ENCODE measurements around the gene PPIL6.

Gene PPIL6

GRCh38 chr6:109478222-109478805 is 37.9 kb upstream of the PPIL6 start:
- no peak for DNase-seq
- H3K36me3 ChIP-seq (replicated peaks; ENCODE audit: insufficient read depth, low read length) = peaks cover 13% of the 10 kb centered on the region; the same call in 1 of the 2 replicates
- H3K9ac ChIP-seq (ENCODE audit: low read length) = peak overlapping the region; percentile 27; the same call in 1 of the 2 replicates

GRCh38 chr6:109477725-109478124 is 37.3 kb upstream of the PPIL6 start:
- Histone ChIP-seq H3K27ac (ENCODE audit: low read length) (no peak overlapping the region), H3K9ac (ENCODE audit: low read length) (no peak overlapping the region), H3F3A (ENCODE audit: insufficient read depth, low read length) (no peaks in the 10 kb centered on the region; the same call in 1 of the 2 replicates), H3K4me1 (ENCODE audit: low read length) (peaks cover 35% of the 10 kb centered on the region), H3K9me2 (replicated peaks; ENCODE audit: insufficient read depth, low read length) (no peaks in the 10 kb centered on the region), H3K79me2 (ENCODE audit: low read length) (peaks cover 89% of the 10 kb centered on the region), H2AFZ (ENCODE audit: low read length) (no peak overlapping the region), H3K36me3 (replicated peaks; ENCODE audit: insufficient read depth, low read length) (peaks cover 14% of the 10 kb centered on the region; the same call in 1 of the 2 replicates), H4K20me1 (ENCODE audit: insufficient read depth, low read length) (no peaks in the 10 kb centered on the region), H3K9me3 (replicated peaks; ENCODE audit: insufficient read depth, low read length) (no peaks in the 10 kb centered on the region), H3K4me3 (ENCODE audit: low read length) (no peak overlapping the region), H3K27me3 (replicated peaks; ENCODE audit: insufficient read depth, low read length) (no peaks in the 10 kb centered on the region), H3K4me2 (ENCODE audit: low read depth, low read length) (peak overlapping the region; percentile 89; the same call in 1 of the 2 replicates)
- TF ChIP-seq EZH2 (optimal IDR thresholded peaks at IDR 0.05; ENCODE audit: low read depth, low read length) = no peak
- no peak for TF ChIP-seq EZH2phosphoT487 (IDR thresholded peaks at IDR 0.05; ENCODE audit: low read length)
- TF ChIP-seq CTCF (IDR thresholded peaks at IDR 0.05; ENCODE audit: low read length) = no peak
- no peak for DNase-seq

More at GRCh38 chr6:109478222-109478805, 37.9 kb upstream of the PPIL6 start:
- no peaks in the 10 kb centered on the region for H4K20me1 ChIP-seq (ENCODE audit: insufficient read depth, low read length)
- no peak for TF ChIP-seq EZH2phosphoT487 (IDR thresholded peaks at IDR 0.05; ENCODE audit: low read length)
- no peak for TF ChIP-seq CTCF (IDR thresholded peaks at IDR 0.05; ENCODE audit: low read length)
- TF ChIP-seq EZH2 (optimal IDR thresholded peaks at IDR 0.05; ENCODE audit: low read depth, low read length) = no peak
- H3K27me3 ChIP-seq (replicated peaks; ENCODE audit: insufficient read depth, low read length) = no peaks in the 10 kb centered on the region
- H3K27ac ChIP-seq (ENCODE audit: low read length) = peak overlapping the region; percentile 47; the same call in 1 of the 2 replicates
- H3K4me3 ChIP-seq (ENCODE audit: low read length) = peak overlapping the region; percentile 47
- H2AFZ ChIP-seq (ENCODE audit: low read length) = no peak overlapping the region
- peak overlapping the region; percentile 89 for H3K4me2 ChIP-seq (ENCODE audit: low read depth, low read length)
- H3K9me3 ChIP-seq (replicated peaks; ENCODE audit: insufficient read depth, low read length) = no peaks in the 10 kb centered on the region
- no peaks in the 10 kb centered on the region for H3K9me2 ChIP-seq (replicated peaks; ENCODE audit: insufficient read depth, low read length)
- H3F3A ChIP-seq (ENCODE audit: insufficient read depth, low read length) = no peaks in the 10 kb centered on the region; the same call in 1 of the 2 replicates
- peaks cover 32% of the 10 kb centered on the region for H3K4me1 ChIP-seq (ENCODE audit: low read length)
- peaks cover 84% of the 10 kb centered on the region for H3K79me2 ChIP-seq (ENCODE audit: low read length)

GRCh38 chr6:109477184-109477583 is 36.8 kb upstream of the PPIL6 start:
- Histone ChIP-seq H3F3A (ENCODE audit: insufficient read depth, low read length) (no peaks in the 10 kb centered on the region; the same call in 1 of the 2 replicates), H4K20me1 (ENCODE audit: insufficient read depth, low read length) (no peaks in the 10 kb centered on the region), H3K9me2 (replicated peaks; ENCODE audit: insufficient read depth, low read length) (no peaks in the 10 kb centered on the region), H2AFZ (ENCODE audit: low read length) (no peak overlapping the region), H3K4me2 (ENCODE audit: low read depth, low read length) (peak overlapping the region; percentile 89; the same call in 1 of the 2 replicates), H3K79me2 (ENCODE audit: low read length) (peaks cover 89% of the 10 kb centered on the region), H3K9ac (ENCODE audit: low read length) (no peak overlapping the region), H3K27ac (ENCODE audit: low read length) (no peak overlapping the region), H3K4me1 (ENCODE audit: low read length) (peaks cover 38% of the 10 kb centered on the region), H3K36me3 (replicated peaks; ENCODE audit: insufficient read depth, low read length) (peaks cover 14% of the 10 kb centered on the region; the same call in 1 of the 2 replicates), H3K27me3 (replicated peaks; ENCODE audit: insufficient read depth, low read length) (no peaks in the 10 kb centered on the region), H3K9me3 (replicated peaks; ENCODE audit: insufficient read depth, low read length) (no peaks in the 10 kb centered on the region), H3K4me3 (ENCODE audit: low read length) (no peak overlapping the region)
- no peak for DNase-seq
- TF ChIP-seq EZH2phosphoT487 (IDR thresholded peaks at IDR 0.05; ENCODE audit: low read length) = no peak
- TF ChIP-seq EZH2 (optimal IDR thresholded peaks at IDR 0.05; ENCODE audit: low read depth, low read length) = no peak

GRCh38 chr6:109475625-109476024 is 35.2 kb upstream of the PPIL6 start:
- no peak for DNase-seq
- H2AFZ ChIP-seq (ENCODE audit: low read length) = no peak overlapping the region
- TF ChIP-seq EZH2 (optimal IDR thresholded peaks at IDR 0.05; ENCODE audit: low read depth, low read length) (no peak), EZH2phosphoT487 (IDR thresholded peaks at IDR 0.05; ENCODE audit: low read length) (no peak), CTCF (IDR thresholded peaks at IDR 0.05; ENCODE audit: low read length) (no peak)
- no peaks in the 10 kb centered on the region for H4K20me1 ChIP-seq (ENCODE audit: insufficient read depth, low read length)
- no peak overlapping the region for H3K4me3 ChIP-seq (ENCODE audit: low read length)
- H3K27ac ChIP-seq (ENCODE audit: low read length) = no peak overlapping the region
- peaks cover 7% of the 10 kb centered on the region; the same call in 1 of the 2 replicates for H3K36me3 ChIP-seq (replicated peaks; ENCODE audit: insufficient read depth, low read length)
- H3K9me2 ChIP-seq (replicated peaks; ENCODE audit: insufficient read depth, low read length) = no peaks in the 10 kb centered on the region
- H3K4me2 ChIP-seq (ENCODE audit: low read depth, low read length) = no peak overlapping the region
- H3K4me1 ChIP-seq (ENCODE audit: low read length) = peaks cover 26% of the 10 kb centered on the region
- H3K27me3 ChIP-seq (replicated peaks; ENCODE audit: insufficient read depth, low read length) = no peaks in the 10 kb centered on the region
- H3K79me2 ChIP-seq (ENCODE audit: low read length) = peaks cover 88% of the 10 kb centered on the region
- H3K9ac ChIP-seq (ENCODE audit: low read length) = no peak overlapping the region
- H3K9me3 ChIP-seq (replicated peaks; ENCODE audit: insufficient read depth, low read length) = no peaks in the 10 kb centered on the region
- H3F3A ChIP-seq (ENCODE audit: insufficient read depth, low read length) = no peaks in the 10 kb centered on the region; the same call in 1 of the 2 replicates

All from MM.1S (cell line).